Upper lobe of left lung (tissue), 4 donors: ENCODE measurements around the gene OSBPL9.

ENCODE experiments used
- EP300 ChIP-seq, 4 donors: sonication (generic); formaldehyde crosslinking; IDR thresholded peaks; one replicate each; pipeline ENCODE4 v1.5.1; 2017; ENCODE audit warnings: antibody characterized with exemption in 4 of 4, control low read depth in 2 of 4
- POLR2A ChIP-seq, 4 donors: fragments of 450-650 bp; IDR thresholded peaks; one replicate each; pipeline ENCODE4 v1.5.1; 2016 to 2017; ENCODE audit warnings: antibody characterized with exemption in 4 of 4, mild to moderate bottlenecking in 2 of 4
- TF ChIP-seq, protein P1 (sequence below), 6 experiments: fragments of 450-650 bp in 4 of 6; fragments of 200-600 bp in 2 of 6; sonication (generic) in 2 of 6; IDR thresholded peaks; one replicate each; pipeline ENCODE4 v1.5.1; 2016 to 2019; ENCODE audit warnings: antibody characterized with exemption in 6 of 6

DNA sequence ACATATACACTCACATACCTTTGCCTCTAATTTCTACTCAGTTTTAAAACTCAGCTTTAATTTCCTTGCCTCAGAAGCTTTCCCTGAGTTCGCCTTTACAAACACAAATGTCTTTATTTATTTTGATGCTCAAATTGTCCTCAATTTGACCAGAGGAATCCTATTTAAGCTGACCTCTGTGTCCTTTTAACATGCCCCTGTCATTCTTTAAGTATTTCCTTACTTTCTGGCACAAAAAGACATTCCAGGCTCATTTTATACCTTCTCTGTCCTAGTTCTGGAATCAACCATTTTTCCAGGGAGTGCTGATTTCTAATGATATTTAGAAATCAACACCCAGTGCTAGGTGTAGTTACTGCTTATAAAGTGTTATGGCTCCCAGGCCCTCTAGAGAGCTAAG, 82.5 kb downstream of the OSBPL9 start:
- TF ChIP-seq, protein P1, sequence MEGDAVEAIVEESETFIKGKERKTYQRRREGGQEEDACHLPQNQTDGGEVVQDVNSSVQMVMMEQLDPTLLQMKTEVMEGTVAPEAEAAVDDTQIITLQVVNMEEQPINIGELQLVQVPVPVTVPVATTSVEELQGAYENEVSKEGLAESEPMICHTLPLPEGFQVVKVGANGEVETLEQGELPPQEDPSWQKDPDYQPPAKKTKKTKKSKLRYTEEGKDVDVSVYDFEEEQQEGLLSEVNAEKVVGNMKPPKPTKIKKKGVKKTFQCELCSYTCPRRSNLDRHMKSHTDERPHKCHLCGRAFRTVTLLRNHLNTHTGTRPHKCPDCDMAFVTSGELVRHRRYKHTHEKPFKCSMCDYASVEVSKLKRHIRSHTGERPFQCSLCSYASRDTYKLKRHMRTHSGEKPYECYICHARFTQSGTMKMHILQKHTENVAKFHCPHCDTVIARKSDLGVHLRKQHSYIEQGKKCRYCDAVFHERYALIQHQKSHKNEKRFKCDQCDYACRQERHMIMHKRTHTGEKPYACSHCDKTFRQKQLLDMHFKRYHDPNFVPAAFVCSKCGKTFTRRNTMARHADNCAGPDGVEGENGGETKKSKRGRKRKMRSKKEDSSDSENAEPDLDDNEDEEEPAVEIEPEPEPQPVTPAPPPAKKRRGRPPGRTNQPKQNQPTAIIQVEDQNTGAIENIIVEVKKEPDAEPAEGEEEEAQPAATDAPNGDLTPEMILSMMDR (IDR thresholded peaks at IDR 0.05), result no peak
- TF ChIP-seq EP300 (IDR thresholded peaks at IDR 0.05), result no peak
- no peak for TF ChIP-seq POLR2A (IDR thresholded peaks at IDR 0.05)
